GM15510 (cell line): Measurements from ENCODE around the gene RUBCN.

Experiments used
- POLR2A ChIP-seq: IDR thresholded peaks from 3 replicates; pipeline ENCODE4 v1.6.1; 2011; ENCODE audit warnings: borderline replicate concordance; ENCODE audit not compliant: insufficient read length; ENCODE audit errors: extremely low read depth

The RUBCN gene

DNA sequence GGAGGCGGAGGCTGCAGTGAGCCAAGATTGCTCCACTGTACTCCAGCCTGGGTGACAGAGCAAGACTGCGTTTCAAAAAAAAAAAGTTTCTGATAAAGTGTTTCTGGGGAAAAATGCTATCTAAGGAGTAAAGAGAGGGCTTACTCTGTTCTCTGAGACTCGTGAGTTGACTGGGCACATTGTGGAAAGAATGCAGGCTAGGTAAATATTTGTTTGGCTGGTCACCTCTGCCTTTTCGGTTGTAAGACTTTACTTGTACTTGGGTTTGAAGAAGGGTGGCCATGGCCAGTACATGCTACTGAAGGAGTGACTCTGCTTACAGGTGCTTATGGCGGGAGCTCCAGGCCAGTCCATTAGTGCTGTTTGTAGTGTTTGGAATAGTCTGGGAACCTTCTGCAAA is 68.7 kb downstream of the RUBCN start:
- TF ChIP-seq POLR2A: no peak

DNA sequence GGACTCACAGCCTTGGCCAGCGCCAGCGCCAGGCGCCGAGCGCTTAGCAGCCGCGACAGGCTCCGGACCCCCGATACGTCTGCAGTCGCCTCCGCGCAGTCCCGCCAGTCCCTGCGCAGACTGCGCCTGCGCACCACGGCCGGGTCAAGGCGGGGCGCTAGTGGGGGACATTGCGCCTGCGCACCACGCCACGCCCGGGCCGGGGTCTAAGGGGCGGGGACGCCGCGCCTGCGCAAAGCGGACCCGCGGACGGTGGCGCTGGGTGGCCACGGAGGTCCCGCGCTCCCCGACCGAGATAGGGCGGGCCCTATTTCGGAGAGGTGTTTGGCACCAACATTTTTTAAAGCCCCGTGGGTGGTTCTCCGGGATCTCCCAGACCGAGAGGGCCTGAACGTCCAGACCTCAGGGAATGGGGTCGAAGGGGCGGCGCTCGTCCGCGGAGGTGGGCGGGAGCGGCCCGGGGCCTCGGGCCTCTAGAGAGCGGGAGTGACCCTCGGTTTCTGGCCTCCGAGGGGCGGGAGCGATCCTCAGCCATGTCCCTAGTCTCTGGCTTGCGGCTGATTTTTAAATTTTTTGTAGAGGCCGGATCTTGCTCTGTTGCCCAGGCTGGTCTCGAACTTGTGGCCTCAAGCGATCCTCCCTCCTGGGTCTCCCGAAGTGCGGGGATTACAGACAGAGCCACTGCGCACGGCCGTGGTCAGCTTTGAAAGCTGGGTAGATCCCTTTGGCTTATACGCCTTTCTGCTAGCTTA is 108.8 kb downstream of the RUBCN start:
- peak; percentile 64 for TF ChIP-seq POLR2A
